GM20000 (cell line): ENCODE measurements around the gene FAM20C.

Experiments
- DNase-seq: peaks from one replicate; pipeline ENCODE4 v3.0.0; 2012; ENCODE audit warnings: low spot score
- TF ChIP-seq, protein P1 (sequence below): IDR thresholded peaks from 2 replicates; pipeline ENCODE4 v1.5.1; 2012; ENCODE audit warnings: mild to moderate bottlenecking, control low read depth; ENCODE audit errors: extremely low read depth, missing control alignments

The FAM20C gene

GRCh38 chr7:234051-234707 is 41.8 kb downstream of the FAM20C start:
- TF ChIP-seq, protein P1, sequence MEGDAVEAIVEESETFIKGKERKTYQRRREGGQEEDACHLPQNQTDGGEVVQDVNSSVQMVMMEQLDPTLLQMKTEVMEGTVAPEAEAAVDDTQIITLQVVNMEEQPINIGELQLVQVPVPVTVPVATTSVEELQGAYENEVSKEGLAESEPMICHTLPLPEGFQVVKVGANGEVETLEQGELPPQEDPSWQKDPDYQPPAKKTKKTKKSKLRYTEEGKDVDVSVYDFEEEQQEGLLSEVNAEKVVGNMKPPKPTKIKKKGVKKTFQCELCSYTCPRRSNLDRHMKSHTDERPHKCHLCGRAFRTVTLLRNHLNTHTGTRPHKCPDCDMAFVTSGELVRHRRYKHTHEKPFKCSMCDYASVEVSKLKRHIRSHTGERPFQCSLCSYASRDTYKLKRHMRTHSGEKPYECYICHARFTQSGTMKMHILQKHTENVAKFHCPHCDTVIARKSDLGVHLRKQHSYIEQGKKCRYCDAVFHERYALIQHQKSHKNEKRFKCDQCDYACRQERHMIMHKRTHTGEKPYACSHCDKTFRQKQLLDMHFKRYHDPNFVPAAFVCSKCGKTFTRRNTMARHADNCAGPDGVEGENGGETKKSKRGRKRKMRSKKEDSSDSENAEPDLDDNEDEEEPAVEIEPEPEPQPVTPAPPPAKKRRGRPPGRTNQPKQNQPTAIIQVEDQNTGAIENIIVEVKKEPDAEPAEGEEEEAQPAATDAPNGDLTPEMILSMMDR: no peak
- DNase-seq: no peak

- no peak for DNase-seq
- TF ChIP-seq, protein P1: no peak
Observed at GRCh38 chr7:234708-235553, 42.6 kb downstream of the FAM20C start.

GRCh38 chr7:235576-236395 is 43.4 kb downstream of the FAM20C start:
- DNase-seq: no peak
- TF ChIP-seq, protein P1: no peak

GRCh38 chr7:236967-237366 is 44.6 kb downstream of the FAM20C start:
- no peak for DNase-seq
- TF ChIP-seq, protein P1: no peak

GRCh38 chr7:237385-237784 is 45.0 kb downstream of the FAM20C start:
- TF ChIP-seq, protein P1: no peak
- DNase-seq: no peak

GRCh38 chr7:240146-240676 is 47.8 kb downstream of the FAM20C start:
- TF ChIP-seq, protein P1: no peak
- no peak for DNase-seq
